Keratinocyte (primary cell): ENCODE data around the gene TAF4. TPM values are rescaled to one million over a fixed set of nuclear protein-coding genes. Genes with fewer than 3 reads are reported as not detected.

Source experiments
- DNase-seq: peaks from one replicate; pipeline ENCODE4 v3.0.0-alpha.2; 2011; ENCODE audit warnings: low read depth, missing footprints, low spot score
- FAIRE-seq: peaks from 2 replicates; lab custom pipeline; 2011; peaks lifted over from hg19 to GRCh38; lab: Jason Lieb, UNC
- H2AFZ ChIP-seq: 2 replicates; pipeline ENCODE4 v1.6.0; 2012; ENCODE audit warnings: low read length, control low read depth, inconsistent platforms; ENCODE audit not compliant: control insufficient read depth
- H3K27ac ChIP-seq: 2 replicates; pipeline ENCODE4 v1.5.1; 2011; ENCODE audit warnings: low read length; ENCODE audit not compliant: control insufficient read depth, insufficient read depth
- H3K27me3 ChIP-seq: 3 replicates; pipeline ENCODE4 v1.6.0; 2011; ENCODE audit warnings: low read length; ENCODE audit not compliant: control insufficient read depth, insufficient read depth; ENCODE audit errors: extremely low read depth
- H3K36me3 ChIP-seq, 2 experiments: 2 replicates in 1 of 2; 3 replicates in 1 of 2; pipeline ENCODE4 v1.5.1; 2011; ENCODE audit warnings: low read length in 2 of 2, mild to moderate bottlenecking in 1 of 2; ENCODE audit not compliant: control insufficient read depth in 2 of 2, insufficient read depth in 2 of 2; ENCODE audit errors: extremely low read depth in 1 of 2
- H3K4me1 ChIP-seq: 3 replicates; pipeline ENCODE4 v1.5.1; 2011; ENCODE audit warnings: low read length; ENCODE audit not compliant: control insufficient read depth, insufficient read depth; ENCODE audit errors: extremely low read depth
- H3K4me2 ChIP-seq: 3 replicates; pipeline ENCODE4 v1.6.0; 2011; ENCODE audit warnings: low read depth, low read length; ENCODE audit not compliant: control insufficient read depth, insufficient read depth; ENCODE audit errors: extremely low read depth
- H3K4me3 ChIP-seq, 3 experiments: fragments of 200-600 bp in 1 of 3; sonication (generic) in 1 of 3; 2 replicates in 2 of 3; 3 replicates in 1 of 3; pipeline ENCODE4 v1.5.1; 2011 to 2016; ENCODE audit warnings: low read length in 3 of 3, mild to moderate bottlenecking in 3 of 3, control low read depth in 2 of 3, inconsistent platforms in 1 of 3, low read depth in 1 of 3, mixed read lengths in 1 of 3, mixed run types in 1 of 3, moderate library complexity in 1 of 3; ENCODE audit not compliant: control insufficient read depth in 2 of 3, insufficient read depth in 2 of 3; ENCODE audit errors: extremely low read depth in 1 of 3
- H3K79me2 ChIP-seq: 2 replicates; pipeline ENCODE4 v1.6.0; 2012; ENCODE audit warnings: low read length; ENCODE audit not compliant: control insufficient read depth, insufficient read depth
- H3K9ac ChIP-seq: 3 replicates; pipeline ENCODE4 v1.6.0; 2011; ENCODE audit warnings: low read length; ENCODE audit not compliant: control insufficient read depth, insufficient read depth; ENCODE audit errors: extremely low read depth
- H3K9me1 ChIP-seq: 3 replicates; pipeline ENCODE4 v1.6.0; 2011; ENCODE audit warnings: low read length; ENCODE audit not compliant: control insufficient read depth, insufficient read depth; ENCODE audit errors: extremely low read depth
- H3K9me3 ChIP-seq: 2 replicates; pipeline ENCODE4 v1.5.1; 2012; ENCODE audit warnings: low read depth, low read length; ENCODE audit not compliant: control insufficient read depth
- H4K20me1 ChIP-seq: 3 replicates; pipeline ENCODE4 v1.6.0; 2011; ENCODE audit warnings: low read length; ENCODE audit not compliant: control insufficient read depth, insufficient read depth; ENCODE audit errors: extremely low read depth
- EZH2 ChIP-seq: IDR thresholded peaks from one replicate; pipeline ENCODE4 v1.6.1; 2012; ENCODE audit warnings: inconsistent platforms, mild to moderate bottlenecking, low read length, moderate library complexity
- dilution Hi-C: fragments of 300-500 bp; cut with MboI; formaldehyde crosslinking; loops from one replicate; pipeline ENCODE4 v1.7.0; 2020; ENCODE audit warnings: low sequenced_read_pairs; ENCODE audit not compliant: extremely low pct_ligation_motif_present
- polyA plus RNA-seq, 5 experiments: library from polyadenylated mRNA; depleted of rRNA in 3 of 5; stranded (reverse) in 3 of 5; stranded (forward) in 1 of 5; unstranded in 1 of 5; fragments of >200 nt; gene quantifications; 1 replicate in 1 of 5; 2 replicates in 3 of 5; 3 replicates in 1 of 5; pipeline versions ENCODE4 v1.2.1 to v1.2.3, GENCODE V29; 2011 to 2012; ENCODE audit warnings: missing spikeins in 2 of 5, low read depth in 1 of 5, low replicate concordance in 1 of 5
- TF ChIP-seq, protein P1 (sequence below), 3 experiments: IDR thresholded peaks in 1 of 3; conservative IDR thresholded peaks in 1 of 3; optimal IDR thresholded peaks in 1 of 3; 2 replicates in 2 of 3; 3 replicates in 1 of 3; pipeline versions ENCODE3 to v1.5.1; 2011; ENCODE audit warnings: low read length in 3 of 3, mild to moderate bottlenecking in 3 of 3, moderate library complexity in 2 of 3, control low read depth in 1 of 3, inconsistent platforms in 1 of 3; ENCODE audit not compliant: insufficient read depth in 2 of 3; ENCODE audit errors: extremely low read depth in 1 of 3

TAF4 gene
- polyA plus RNA-seq, 1 donor (not counting 4 experiments of a cell fraction or from before 2014, with no cell fraction given), result 3.3 TPM

DNA sequence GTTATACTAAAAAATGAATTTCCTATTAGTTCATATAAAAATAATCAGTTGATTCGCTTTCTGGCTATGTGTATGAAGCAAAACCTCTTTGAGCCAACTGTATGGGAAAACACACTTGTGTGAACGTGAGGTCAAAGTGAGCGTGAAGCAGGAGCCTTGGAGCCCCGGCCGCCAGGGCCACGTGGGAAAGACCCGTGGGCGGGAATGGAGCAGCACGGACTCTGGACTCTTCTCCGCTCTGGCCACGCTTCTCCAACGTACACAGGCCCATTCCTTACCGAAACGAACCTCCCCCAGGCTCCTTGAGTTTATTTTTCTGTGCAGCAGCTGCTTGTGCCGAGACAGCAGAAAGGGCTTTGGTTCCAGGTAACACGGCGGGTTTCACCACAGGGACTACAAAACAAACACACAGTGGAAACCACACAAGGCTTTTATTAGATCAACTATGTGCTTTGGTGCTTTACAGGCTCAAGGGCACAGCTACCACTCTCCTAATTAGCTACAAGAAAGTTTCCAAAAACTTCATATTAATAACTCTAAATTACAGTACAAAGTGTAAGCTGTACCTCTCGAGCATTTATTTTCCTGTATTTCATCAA lies 62.7 kb downstream of the TAF4 start:
- Histone ChIP-seq H3K4me2 (no peak overlapping the region), H3K4me3 (no peak overlapping the region), H3K9me1 (no peaks in the 10 kb centered on the region), H3K9me3 (no peaks in the 10 kb centered on the region), H3K79me2 (no peaks in the 10 kb centered on the region), H3K27me3 (no peaks in the 10 kb centered on the region), H2AFZ (no peak overlapping the region), H3K4me1 (no peaks in the 10 kb centered on the region), H3K36me3 (peaks cover 32 to 40% of the 10 kb centered on the region in 2 experiments), H3K9ac (no peak overlapping the region), H3K27ac (no peak overlapping the region), H4K20me1 (no peaks in the 10 kb centered on the region)
- no peak for DNase-seq
- dilution Hi-C loops, result no loop called here
- FAIRE-seq, result no peak
- TF ChIP-seq EZH2, result no peak

DNA sequence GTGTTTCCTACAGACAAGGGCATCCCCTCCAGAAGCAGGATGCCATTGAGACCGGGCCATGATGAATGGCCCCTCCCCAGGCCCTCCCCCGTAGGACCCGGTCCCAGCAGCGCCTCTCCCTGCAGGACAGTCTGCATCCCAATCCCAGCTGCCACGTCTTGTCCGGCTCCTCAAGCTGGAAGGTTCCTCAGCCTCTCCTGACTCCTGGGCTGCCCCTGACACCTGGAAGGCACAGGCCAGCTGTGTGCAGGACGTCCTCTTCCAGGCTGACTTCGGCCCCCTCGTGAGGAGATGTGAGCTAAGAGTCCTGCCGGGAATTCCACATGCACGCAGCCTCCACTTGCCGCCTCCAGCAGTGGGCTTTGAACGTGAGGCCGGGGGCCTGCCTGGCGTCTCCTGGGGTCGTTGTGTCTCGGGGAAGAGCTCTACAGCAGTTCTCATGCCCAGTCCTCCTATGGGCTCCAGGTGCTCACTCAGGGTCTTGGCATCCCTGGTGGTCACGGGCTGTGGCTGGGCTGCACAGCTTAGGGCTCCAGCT lies 64.4 kb downstream of the TAF4 start:
- H2AFZ ChIP-seq, result no peak overlapping the region
- no peaks in the 10 kb centered on the region for H4K20me1 ChIP-seq
- TF ChIP-seq, protein P1, sequence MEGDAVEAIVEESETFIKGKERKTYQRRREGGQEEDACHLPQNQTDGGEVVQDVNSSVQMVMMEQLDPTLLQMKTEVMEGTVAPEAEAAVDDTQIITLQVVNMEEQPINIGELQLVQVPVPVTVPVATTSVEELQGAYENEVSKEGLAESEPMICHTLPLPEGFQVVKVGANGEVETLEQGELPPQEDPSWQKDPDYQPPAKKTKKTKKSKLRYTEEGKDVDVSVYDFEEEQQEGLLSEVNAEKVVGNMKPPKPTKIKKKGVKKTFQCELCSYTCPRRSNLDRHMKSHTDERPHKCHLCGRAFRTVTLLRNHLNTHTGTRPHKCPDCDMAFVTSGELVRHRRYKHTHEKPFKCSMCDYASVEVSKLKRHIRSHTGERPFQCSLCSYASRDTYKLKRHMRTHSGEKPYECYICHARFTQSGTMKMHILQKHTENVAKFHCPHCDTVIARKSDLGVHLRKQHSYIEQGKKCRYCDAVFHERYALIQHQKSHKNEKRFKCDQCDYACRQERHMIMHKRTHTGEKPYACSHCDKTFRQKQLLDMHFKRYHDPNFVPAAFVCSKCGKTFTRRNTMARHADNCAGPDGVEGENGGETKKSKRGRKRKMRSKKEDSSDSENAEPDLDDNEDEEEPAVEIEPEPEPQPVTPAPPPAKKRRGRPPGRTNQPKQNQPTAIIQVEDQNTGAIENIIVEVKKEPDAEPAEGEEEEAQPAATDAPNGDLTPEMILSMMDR (optimal IDR thresholded peaks at IDR 0.05 in 1 of 3, IDR thresholded peaks at IDR 0.05 in 1 of 3, conservative IDR thresholded peaks at IDR 0.05 in 1 of 3; ENCODE audit: extremely low read depth in 1 of 3, insufficient read depth in 2 of 3, low read length in 3 of 3), result no peak
- TF ChIP-seq EZH2, result no peak
- H3K79me2 ChIP-seq, result no peaks in the 10 kb centered on the region
- H3K4me1 ChIP-seq, result no peaks in the 10 kb centered on the region
- no peak overlapping the region for H3K27ac ChIP-seq
- no peak overlapping the region for H3K9ac ChIP-seq
- no peaks in the 10 kb centered on the region for H3K9me3 ChIP-seq
- no peak overlapping the region for H3K4me3 ChIP-seq
- H3K27me3 ChIP-seq, result no peaks in the 10 kb centered on the region
- FAIRE-seq (no peak), DNase-seq (no peak)
- no peaks in the 10 kb centered on the region for H3K9me1 ChIP-seq
- no peak overlapping the region for H3K4me2 ChIP-seq
- dilution Hi-C loops, result no loop called here
- H3K36me3 ChIP-seq, result peaks cover 32 to 34% of the 10 kb centered on the region in 2 experiments
